ENCODE data around the gene PDIA6.

Gene PDIA6

GRCh38 chr2:10775831-10776230, 36.8 kb downstream of the PDIA6 start:
- Histone ChIP-seq H3K36me3 (replicated peaks in 1 of 2; ENCODE audit: control insufficient read depth in 2 of 2, insufficient read depth in 2 of 2, low read length in 2 of 2) (peaks cover 10 to 25% of the 10 kb centered on the region in 2 donors), H3K27me3 (ENCODE audit: control insufficient read depth in 3 of 3, insufficient read depth in 3 of 3, low read depth in 1 of 3, low read length in 3 of 3) (no peaks in the 10 kb centered on the region), H3K79me1 (ENCODE audit: low read depth, low read length) (peaks cover 9% of the 10 kb centered on the region), H3K4ac (ENCODE audit: low read length) (no peak overlapping the region), H3K9me3 (replicated peaks in 1 of 2; ENCODE audit: control insufficient read depth in 2 of 2, insufficient read depth in 1 of 2, low read depth in 1 of 2, low read length in 2 of 2) (no peaks in the 10 kb centered on the region), H2BK15ac (ENCODE audit: low read length) (no peak overlapping the region), H3K9ac (ENCODE audit: low read depth, low read length, poor library complexity) (no peak overlapping the region), H2BK120ac (ENCODE audit: low read depth, low read length) (no peak overlapping the region), H2AFZ (ENCODE audit: low read length) (no peak overlapping the region), H2AK5ac (ENCODE audit: low read depth, low read length) (peak overlapping the region; percentile 70), H2BK5ac (ENCODE audit: low read length) (peak overlapping the region; percentile 48), H3K4me2 (ENCODE audit: insufficient read depth, low read length, poor library complexity, severe bottlenecking) (no peak overlapping the region), H4K91ac (ENCODE audit: low read depth, low read length, poor library complexity) (no peak overlapping the region), H3K27ac (replicated peaks; ENCODE audit: low read length) (no peak overlapping the region), H3K23ac (ENCODE audit: low read depth, low read length, poor library complexity) (no peak overlapping the region), H4K8ac (ENCODE audit: low read depth, low read length) (no peak overlapping the region), H2BK12ac (ENCODE audit: low read length) (no peak overlapping the region), H3K18ac (ENCODE audit: low read length) (peak overlapping the region; percentile 48), H3K4me3 (ENCODE audit: low read length in 2 of 2) (no peak overlapping the region), H3K4me1 (ENCODE audit: control insufficient read depth in 2 of 2, insufficient read depth in 1 of 2, low read depth in 1 of 2, low read length in 2 of 2) (peaks cover 0 to 13% of the 10 kb centered on the region in 2 donors), H3K14ac (ENCODE audit: low read length) (no peak overlapping the region)
- WGBS, 2 donors (ENCODE audit: extremely low coverage in 2 of 2, insufficient read length in 2 of 2, insufficient replicate concordance in 1 of 2) = no CpG with 5 or more reads among the region's 13 CpGs
- DNase-seq (ENCODE audit: low spot score) = no peak

GRCh38 chr2:10775021-10775780, 37.4 kb downstream of the PDIA6 start:
- H3K9ac ChIP-seq (ENCODE audit: low read depth, low read length, poor library complexity) = no peak overlapping the region
- peak overlapping the region; percentile 70 for H3K18ac ChIP-seq (ENCODE audit: low read length)
- H3K27ac ChIP-seq (replicated peaks; ENCODE audit: low read length) = no peak overlapping the region
- H3K4me2 ChIP-seq (ENCODE audit: insufficient read depth, low read length, poor library complexity, severe bottlenecking) = no peak overlapping the region
- H2BK12ac ChIP-seq (ENCODE audit: low read length) = no peak overlapping the region
- no peak overlapping the region for H3K4ac ChIP-seq (ENCODE audit: low read length)
- WGBS, 2 donors (ENCODE audit: extremely low coverage in 2 of 2, insufficient read length in 2 of 2, insufficient replicate concordance in 1 of 2) = no CpG with 5 or more reads among the region's 23 CpGs
- no peaks in the 10 kb centered on the region for H3K9me3 ChIP-seq (replicated peaks in 1 of 2; ENCODE audit: control insufficient read depth in 2 of 2, insufficient read depth in 1 of 2, low read depth in 1 of 2, low read length in 2 of 2)
- H2BK15ac ChIP-seq (ENCODE audit: low read length) = no peak overlapping the region
- H2BK120ac ChIP-seq (ENCODE audit: low read depth, low read length) = no peak overlapping the region
- H3K23ac ChIP-seq (ENCODE audit: low read depth, low read length, poor library complexity) = peak overlapping the region; percentile 83
- peak overlapping the region; percentile 48 for H2BK5ac ChIP-seq (ENCODE audit: low read length)
- peak overlapping the region in 1 of 2 donors; percentile 18 for H3K4me3 ChIP-seq (ENCODE audit: low read length in 2 of 2)
- no peak for DNase-seq (ENCODE audit: low spot score)
- H2AFZ ChIP-seq (ENCODE audit: low read length) = no peak overlapping the region
- peaks cover 0 to 13% of the 10 kb centered on the region in 2 donors for H3K4me1 ChIP-seq (ENCODE audit: control insufficient read depth in 2 of 2, insufficient read depth in 1 of 2, low read depth in 1 of 2, low read length in 2 of 2)
- H3K14ac ChIP-seq (ENCODE audit: low read length) = peak overlapping the region; percentile 21
- no peaks in the 10 kb centered on the region for H3K27me3 ChIP-seq (ENCODE audit: control insufficient read depth in 3 of 3, insufficient read depth in 3 of 3, low read depth in 1 of 3, low read length in 3 of 3)
- H2AK5ac ChIP-seq (ENCODE audit: low read depth, low read length) = peak overlapping the region; percentile 70
- H4K8ac ChIP-seq (ENCODE audit: low read depth, low read length) = no peak overlapping the region
- H3K36me3 ChIP-seq (replicated peaks in 1 of 2; ENCODE audit: control insufficient read depth in 2 of 2, insufficient read depth in 2 of 2, low read length in 2 of 2) = peaks cover 7 to 20% of the 10 kb centered on the region in 2 donors
- H4K91ac ChIP-seq (ENCODE audit: low read depth, low read length, poor library complexity) = no peak overlapping the region
- H3K79me1 ChIP-seq (ENCODE audit: low read depth, low read length) = peaks cover 7% of the 10 kb centered on the region

GRCh38 chr2:10774394-10774793, 38.2 kb downstream of the PDIA6 start:
- Histone ChIP-seq H4K91ac (ENCODE audit: low read depth, low read length, poor library complexity) (no peak overlapping the region), H2BK15ac (ENCODE audit: low read length) (no peak overlapping the region)

GRCh38 chr2:10773821-10774341, 38.7 kb downstream of the PDIA6 start:
- Histone ChIP-seq H2AK5ac (ENCODE audit: low read depth, low read length) (peak overlapping the region; percentile 61), H3K27ac (replicated peaks; ENCODE audit: low read length) (no peak overlapping the region)

More at GRCh38 chr2:10774394-10774793, 38.2 kb downstream of the PDIA6 start:
- H3K18ac ChIP-seq (ENCODE audit: low read length) = no peak overlapping the region
- H3K4ac ChIP-seq (ENCODE audit: low read length) = peak overlapping the region; percentile 17
- H2BK120ac ChIP-seq (ENCODE audit: low read depth, low read length) = peak overlapping the region; percentile 5
- peaks cover 4% of the 10 kb centered on the region for H3K79me1 ChIP-seq (ENCODE audit: low read depth, low read length)
- no peak overlapping the region for H3K4me2 ChIP-seq (ENCODE audit: insufficient read depth, low read length, poor library complexity, severe bottlenecking)
- no peak overlapping the region for H3K4me3 ChIP-seq (ENCODE audit: low read length in 2 of 2)
- no CpG with 5 or more reads among the region's 6 CpGs for WGBS, 2 donors (ENCODE audit: extremely low coverage in 2 of 2, insufficient read length in 2 of 2, insufficient replicate concordance in 1 of 2)
- DNase-seq (ENCODE audit: low spot score) = no peak
- H3K27ac ChIP-seq (replicated peaks; ENCODE audit: low read length) = peak overlapping the region; percentile 18
- H3K23ac ChIP-seq (ENCODE audit: low read depth, low read length, poor library complexity) = no peak overlapping the region
- H2AFZ ChIP-seq (ENCODE audit: low read length) = no peak overlapping the region
- H4K8ac ChIP-seq (ENCODE audit: low read depth, low read length) = no peak overlapping the region
- no peak overlapping the region for H2BK12ac ChIP-seq (ENCODE audit: low read length)
- H3K14ac ChIP-seq (ENCODE audit: low read length) = peak overlapping the region; percentile 51
- H3K4me1 ChIP-seq (ENCODE audit: control insufficient read depth in 2 of 2, insufficient read depth in 1 of 2, low read depth in 1 of 2, low read length in 2 of 2) = peaks cover 0 to 13% of the 10 kb centered on the region in 2 donors
- H3K27me3 ChIP-seq (ENCODE audit: control insufficient read depth in 3 of 3, insufficient read depth in 3 of 3, low read depth in 1 of 3, low read length in 3 of 3) = no peaks in the 10 kb centered on the region
- peak overlapping the region; percentile 11 for H2BK5ac ChIP-seq (ENCODE audit: low read length)
- no peaks in the 10 kb centered on the region for H3K9me3 ChIP-seq (replicated peaks in 1 of 2; ENCODE audit: control insufficient read depth in 2 of 2, insufficient read depth in 1 of 2, low read depth in 1 of 2, low read length in 2 of 2)
- H3K36me3 ChIP-seq (replicated peaks in 1 of 2; ENCODE audit: control insufficient read depth in 2 of 2, insufficient read depth in 2 of 2, low read length in 2 of 2) = peaks cover 2 to 13% of the 10 kb centered on the region in 2 donors
- peak overlapping the region; percentile 61 for H2AK5ac ChIP-seq (ENCODE audit: low read depth, low read length)
- no peak overlapping the region for H3K9ac ChIP-seq (ENCODE audit: low read depth, low read length, poor library complexity)

More at GRCh38 chr2:10773821-10774341, 38.7 kb downstream of the PDIA6 start:
- peaks cover 0 to 13% of the 10 kb centered on the region in 2 donors for H3K4me1 ChIP-seq (ENCODE audit: control insufficient read depth in 2 of 2, insufficient read depth in 1 of 2, low read depth in 1 of 2, low read length in 2 of 2)
- H3K79me1 ChIP-seq (ENCODE audit: low read depth, low read length) = peaks cover 4% of the 10 kb centered on the region
- H3K14ac ChIP-seq (ENCODE audit: low read length) = no peak overlapping the region
- H3K36me3 ChIP-seq (replicated peaks in 1 of 2; ENCODE audit: control insufficient read depth in 2 of 2, insufficient read depth in 2 of 2, low read length in 2 of 2) = peaks cover 2 to 12% of the 10 kb centered on the region in 2 donors
- DNase-seq (ENCODE audit: low spot score) = no peak
- no peak overlapping the region for H4K91ac ChIP-seq (ENCODE audit: low read depth, low read length, poor library complexity)
- H2BK12ac ChIP-seq (ENCODE audit: low read length) = no peak overlapping the region
- H3K27me3 ChIP-seq (ENCODE audit: control insufficient read depth in 3 of 3, insufficient read depth in 3 of 3, low read depth in 1 of 3, low read length in 3 of 3) = no peaks in the 10 kb centered on the region
- no CpG with 5 or more reads among the region's 8 CpGs for WGBS, 2 donors (ENCODE audit: extremely low coverage in 2 of 2, insufficient read length in 2 of 2, insufficient replicate concordance in 1 of 2)
- H3K9me3 ChIP-seq (replicated peaks in 1 of 2; ENCODE audit: control insufficient read depth in 2 of 2, insufficient read depth in 1 of 2, low read depth in 1 of 2, low read length in 2 of 2) = no peaks in the 10 kb centered on the region
- H3K4ac ChIP-seq (ENCODE audit: low read length) = no peak overlapping the region
- H4K8ac ChIP-seq (ENCODE audit: low read depth, low read length) = no peak overlapping the region
- no peak overlapping the region for H3K4me2 ChIP-seq (ENCODE audit: insufficient read depth, low read length, poor library complexity, severe bottlenecking)
- H3K4me3 ChIP-seq (ENCODE audit: low read length in 2 of 2) = no peak overlapping the region
- H3K18ac ChIP-seq (ENCODE audit: low read length) = peak overlapping the region; percentile 23
- no peak overlapping the region for H3K23ac ChIP-seq (ENCODE audit: low read depth, low read length, poor library complexity)
- H3K9ac ChIP-seq (ENCODE audit: low read depth, low read length, poor library complexity) = no peak overlapping the region
- no peak overlapping the region for H2AFZ ChIP-seq (ENCODE audit: low read length)
- H2BK15ac ChIP-seq (ENCODE audit: low read length) = no peak overlapping the region
- peak overlapping the region; percentile 5 for H2BK120ac ChIP-seq (ENCODE audit: low read depth, low read length)
- H2BK5ac ChIP-seq (ENCODE audit: low read length) = peak overlapping the region; percentile 11
